Cardiac fibroblast (primary cell): ENCODE data around the gene DOLK.

Source experiments
- DNase-seq, 2 donors: peaks; one replicate each; pipeline versions ENCODE4 v3.0.0 to v3.0.0-alpha.2; 2010; ENCODE audit warnings: low read depth in 2 of 2
- H3K4me3 ChIP-seq, 2 donors: replicated peaks in 1 of 2; 1 replicate in 1 of 2; 2 replicates in 1 of 2; pipeline ENCODE4 v1.5.1; 2011; ENCODE audit warnings: low read depth in 2 of 2, low read length in 2 of 2, mild to moderate bottlenecking in 2 of 2, moderate library complexity in 1 of 2
- TF ChIP-seq, protein P1 (sequence below): IDR thresholded peaks from one replicate; pipeline ENCODE4 v1.5.1; 2011; ENCODE audit warnings: low read depth, mild to moderate bottlenecking, low read length, inconsistent platforms

Gene DOLK

DNA sequence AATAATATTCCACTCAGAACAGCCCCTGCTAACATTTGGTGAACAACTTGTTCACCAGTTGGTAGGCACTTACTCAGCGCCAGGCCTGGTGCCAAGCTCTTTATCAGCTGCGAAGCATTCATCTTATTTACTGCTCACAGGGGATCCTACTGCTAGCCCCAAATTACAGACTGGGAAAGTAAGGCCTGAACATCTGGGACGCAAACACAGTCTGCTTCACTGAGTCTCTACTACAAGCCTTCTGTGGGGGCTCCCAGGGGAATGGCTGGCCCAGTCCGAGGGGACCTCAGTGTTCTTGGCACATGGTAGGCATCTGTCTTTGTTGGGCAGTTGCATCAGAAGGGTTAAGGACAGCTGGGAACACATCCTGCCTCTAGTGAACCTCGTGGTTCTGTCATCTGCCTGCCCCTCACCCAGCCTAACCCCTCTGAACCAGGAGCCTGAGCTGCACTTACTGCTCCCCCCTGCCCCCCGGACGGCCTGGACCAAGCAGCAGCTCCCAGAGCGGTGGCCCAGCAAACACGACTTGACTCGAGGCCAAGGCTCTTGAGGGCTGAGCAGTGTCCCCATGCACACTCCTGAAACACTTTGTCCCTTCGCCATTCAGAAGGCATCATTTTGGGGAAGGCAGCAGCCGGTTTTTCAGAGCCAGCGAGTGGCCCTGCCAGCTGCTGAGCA, 26.9 kb downstream of the DOLK start, which contains the start of gene PHYHD1:
Gene PHYHD1, plus strand, starts transcription at position 602 of the 678 bp plus-strand sequence. CDS start 1,342 bp downstream, outside the sequence.
- H3K4me3 ChIP-seq, result peak within 1 kb of the TSS in 1 of 2 donors; percentile 58
- peak; percentile 77 to 82 for DNase-seq
- TF ChIP-seq, protein P1, sequence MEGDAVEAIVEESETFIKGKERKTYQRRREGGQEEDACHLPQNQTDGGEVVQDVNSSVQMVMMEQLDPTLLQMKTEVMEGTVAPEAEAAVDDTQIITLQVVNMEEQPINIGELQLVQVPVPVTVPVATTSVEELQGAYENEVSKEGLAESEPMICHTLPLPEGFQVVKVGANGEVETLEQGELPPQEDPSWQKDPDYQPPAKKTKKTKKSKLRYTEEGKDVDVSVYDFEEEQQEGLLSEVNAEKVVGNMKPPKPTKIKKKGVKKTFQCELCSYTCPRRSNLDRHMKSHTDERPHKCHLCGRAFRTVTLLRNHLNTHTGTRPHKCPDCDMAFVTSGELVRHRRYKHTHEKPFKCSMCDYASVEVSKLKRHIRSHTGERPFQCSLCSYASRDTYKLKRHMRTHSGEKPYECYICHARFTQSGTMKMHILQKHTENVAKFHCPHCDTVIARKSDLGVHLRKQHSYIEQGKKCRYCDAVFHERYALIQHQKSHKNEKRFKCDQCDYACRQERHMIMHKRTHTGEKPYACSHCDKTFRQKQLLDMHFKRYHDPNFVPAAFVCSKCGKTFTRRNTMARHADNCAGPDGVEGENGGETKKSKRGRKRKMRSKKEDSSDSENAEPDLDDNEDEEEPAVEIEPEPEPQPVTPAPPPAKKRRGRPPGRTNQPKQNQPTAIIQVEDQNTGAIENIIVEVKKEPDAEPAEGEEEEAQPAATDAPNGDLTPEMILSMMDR, result no peak

DNA sequence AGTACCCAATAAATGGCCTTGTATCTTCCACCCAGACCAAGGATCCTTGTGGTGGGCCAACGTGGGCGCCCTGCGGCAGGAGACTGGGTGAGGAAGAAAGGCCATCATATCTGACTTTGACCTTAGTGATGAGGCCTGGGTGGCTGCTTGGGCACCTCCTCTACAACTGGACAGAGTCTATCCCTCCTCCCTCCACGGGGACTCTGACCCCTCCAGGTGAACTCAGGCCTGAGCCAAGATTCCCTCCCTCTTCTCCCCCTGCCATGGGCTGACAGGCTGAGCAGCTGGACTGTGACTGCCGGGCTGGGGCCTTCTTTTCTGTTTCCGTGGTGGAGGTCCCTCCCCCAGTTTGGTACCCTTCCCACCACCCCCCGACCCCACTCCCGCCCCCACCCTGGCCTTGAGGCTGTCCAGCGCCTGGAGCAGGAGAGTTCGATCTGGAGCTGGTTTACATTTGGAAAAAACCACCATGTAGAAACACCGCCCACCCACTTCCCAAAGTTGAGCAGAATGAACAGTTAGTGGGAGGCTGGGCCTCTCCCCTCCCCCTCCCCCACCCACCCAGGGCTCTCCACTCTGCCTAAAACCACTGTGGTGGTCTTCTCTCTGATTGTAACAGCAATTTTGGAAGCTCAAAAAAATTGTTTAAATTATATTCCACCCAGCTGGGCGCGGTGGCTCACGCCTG, 27.9 kb downstream of the DOLK start:
- TF ChIP-seq, protein P1, result no peak
- no peak overlapping the region for H3K4me3 ChIP-seq
- DNase-seq, result no peak

DNA sequence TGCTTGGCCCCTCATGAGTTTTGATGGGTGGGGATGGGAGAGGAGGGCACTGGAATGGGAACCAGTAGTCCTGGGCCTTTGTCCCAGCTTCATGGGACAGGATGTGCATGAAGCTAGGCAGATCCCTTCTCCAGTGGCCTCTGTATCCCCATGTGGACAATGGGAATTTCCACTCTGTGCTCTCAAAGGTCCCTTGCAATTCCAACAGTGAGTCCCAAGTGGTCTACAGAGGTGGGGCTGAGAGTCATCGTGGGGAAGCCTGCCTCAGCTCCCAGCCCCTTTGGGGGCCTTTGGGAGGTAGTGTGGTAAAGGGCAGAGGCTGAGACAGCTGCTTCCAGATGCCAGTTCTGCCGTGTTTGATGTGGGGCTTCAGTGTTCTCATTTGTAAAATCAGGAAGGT, 28.5 kb downstream of the DOLK start:
- DNase-seq, result no peak
- TF ChIP-seq, protein P1, result no peak
- H3K4me3 ChIP-seq, result no peak overlapping the region

DNA sequence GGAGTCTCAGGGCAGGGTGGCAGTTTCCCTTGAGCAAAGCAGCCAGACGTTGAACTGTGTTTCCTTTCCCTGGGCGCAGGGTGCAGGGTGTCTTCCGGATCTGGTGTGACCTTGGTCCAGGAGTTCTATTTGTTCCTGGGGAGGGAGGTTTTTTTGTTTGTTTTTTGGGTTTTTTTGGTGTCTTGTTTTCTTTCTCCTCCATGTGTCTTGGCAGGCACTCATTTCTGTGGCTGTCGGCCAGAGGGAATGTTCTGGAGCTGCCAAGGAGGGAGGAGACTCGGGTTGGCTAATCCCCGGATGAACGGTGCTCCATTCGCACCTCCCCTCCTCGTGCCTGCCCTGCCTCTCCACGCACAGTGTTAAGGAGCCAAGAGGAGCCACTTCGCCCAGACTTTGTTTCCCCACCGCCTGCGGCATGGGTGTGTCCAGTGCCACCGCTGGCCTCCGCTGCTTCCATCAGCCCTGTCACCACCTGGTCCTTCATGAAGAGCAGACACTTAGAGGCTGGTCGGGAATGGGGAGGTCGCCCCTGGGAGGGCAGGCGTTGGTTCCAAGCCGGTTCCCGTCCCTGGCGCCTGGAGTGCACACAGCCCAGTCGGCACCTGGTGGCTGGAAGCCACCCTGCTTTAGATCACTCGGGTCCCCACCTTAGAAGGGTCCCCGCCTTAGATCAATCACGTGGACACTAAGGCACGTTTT, 30.1 kb downstream of the DOLK start:
- H3K4me3 ChIP-seq, result no peak overlapping the region
- peak; percentile 92 to 94 for DNase-seq
- TF ChIP-seq, protein P1, result no peak

DNA sequence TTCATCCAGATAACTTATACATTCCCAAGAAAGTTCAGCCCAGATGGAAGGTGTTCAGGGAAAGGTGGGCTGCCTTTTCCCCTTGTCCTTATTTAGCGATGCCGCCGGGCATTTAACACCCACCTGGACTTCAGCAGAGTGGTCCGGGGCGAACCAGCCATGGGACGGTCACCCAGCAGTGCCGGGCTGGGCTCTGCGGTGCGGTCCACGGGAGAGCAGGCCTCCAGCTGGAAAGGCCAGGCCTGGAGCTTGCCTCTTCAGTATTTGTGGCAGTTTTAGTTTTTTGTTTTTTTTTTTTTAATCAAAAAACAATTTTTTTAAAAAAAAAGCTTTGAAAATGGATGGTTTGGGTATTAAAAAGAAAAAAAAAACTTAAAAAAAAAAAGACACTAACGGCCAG, 30.7 kb downstream of the DOLK start:
- TF ChIP-seq, protein P1, result no peak
- no peak overlapping the region for H3K4me3 ChIP-seq
- no peak for DNase-seq

DNA sequence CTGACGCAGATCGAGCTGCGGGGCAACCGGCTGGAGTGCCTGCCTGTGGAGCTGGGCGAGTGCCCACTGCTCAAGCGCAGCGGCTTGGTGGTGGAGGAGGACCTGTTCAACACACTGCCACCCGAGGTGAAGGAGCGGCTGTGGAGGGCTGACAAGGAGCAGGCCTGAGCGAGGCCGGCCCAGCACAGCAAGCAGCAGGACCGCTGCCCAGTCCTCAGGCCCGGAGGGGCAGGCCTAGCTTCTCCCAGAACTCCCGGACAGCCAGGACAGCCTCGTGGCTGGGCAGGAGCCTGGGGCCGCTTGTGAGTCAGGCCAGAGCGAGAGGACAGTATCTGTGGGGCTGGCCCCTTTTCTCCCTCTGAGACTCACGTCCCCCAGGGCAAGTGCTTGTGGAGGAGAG, 31.2 kb downstream of the DOLK start:
- no peak overlapping the region for H3K4me3 ChIP-seq
- TF ChIP-seq, protein P1, result no peak
- peak; percentile 37 to 52 for DNase-seq
